ENCODE data around the gene FCMR.
"Not testable (repeated sequence)": the region's sequence is repeated elsewhere in the genome, so short reads cannot be mapped to it uniquely, and the experiment has no call there.

FCMR gene

GRCh38 chr1:206949208-206949607, 27.5 kb upstream of the FCMR start:
- no peak for DNase-seq

- DNase-seq, result no peak
Measured at GRCh38 chr1:206947255-206947654, 25.5 kb upstream of the FCMR start.

- DNase-seq, result no peak
Measured at GRCh38 chr1:206946261-206946660, 24.5 kb upstream of the FCMR start, which contains the start of gene PIGR. Gene PIGR, minus strand, starts transcription at chr1:206946466. Its CDS starts 5,935 bp downstream, at chr1:206940531.

DNA sequence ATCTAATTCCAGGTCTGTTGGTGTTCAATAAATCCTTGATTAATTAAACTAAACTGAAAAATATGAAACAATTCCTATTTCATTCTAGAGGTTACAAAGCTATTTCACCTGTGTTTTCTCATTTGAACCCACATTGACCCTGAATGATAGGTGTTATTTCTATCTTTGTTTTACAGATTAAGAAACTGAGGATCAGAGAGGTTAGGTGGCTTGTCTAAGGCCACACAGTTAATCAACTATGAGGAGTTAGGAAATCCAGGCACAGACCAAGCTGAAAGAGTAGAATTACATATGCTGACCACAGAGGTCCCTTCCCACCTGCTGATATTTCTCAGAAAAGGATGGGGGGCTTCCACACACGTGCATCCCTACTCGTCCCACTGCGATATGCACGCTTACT, 24.0 kb upstream of the FCMR start:
- DNase-seq, result no peak

DNA sequence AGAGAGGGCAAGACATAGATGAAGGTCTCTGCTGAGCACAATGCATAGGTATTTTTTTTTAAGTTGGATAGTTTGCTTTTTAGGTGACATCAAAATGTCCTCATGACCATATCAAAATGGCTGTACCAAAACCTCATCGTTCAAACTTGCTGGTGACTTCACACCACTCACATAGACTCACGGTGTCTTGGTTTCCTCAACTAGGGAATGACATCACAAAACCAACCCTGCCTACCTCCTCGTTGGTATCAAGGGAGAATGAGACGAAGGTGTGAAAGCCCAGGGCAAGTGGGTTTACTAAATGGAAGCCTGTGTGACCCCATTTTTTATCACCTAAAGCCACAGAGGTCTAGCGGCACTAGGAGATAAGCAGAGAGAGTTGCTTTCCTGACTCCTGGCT, 23.0 kb upstream of the FCMR start:
- DNase-seq, result no peak

DNA sequence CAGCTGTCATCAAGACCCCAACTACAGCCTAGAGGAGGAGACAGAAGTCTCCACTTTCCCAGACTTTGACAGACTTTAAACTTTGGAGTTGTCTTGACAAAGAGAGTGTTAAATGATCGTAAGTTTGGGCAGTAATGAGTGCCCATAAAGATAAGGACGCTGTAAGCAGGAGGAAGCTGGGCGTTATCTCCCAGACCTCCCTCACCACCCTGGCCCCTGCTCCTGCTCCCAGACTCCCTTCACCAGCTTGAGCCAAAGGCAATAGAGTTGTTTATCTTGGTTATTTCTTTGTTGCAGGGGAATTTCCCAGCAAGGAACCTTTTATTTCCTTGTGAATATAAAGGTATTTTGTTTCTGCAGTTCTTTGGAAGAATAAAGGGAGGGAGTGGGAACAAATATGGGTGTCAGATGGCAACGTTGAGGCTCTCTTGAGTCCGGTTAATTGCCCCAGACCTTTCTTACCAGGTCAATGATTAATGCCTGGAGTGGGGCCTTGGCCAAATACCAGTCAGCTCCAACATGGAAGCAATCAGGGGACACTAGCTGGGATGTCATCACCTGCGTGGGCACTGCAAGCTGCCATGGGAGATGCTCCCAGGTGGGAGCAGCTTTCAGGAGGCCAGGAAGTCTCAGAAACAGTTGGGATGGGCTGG, 20.2 kb upstream of the FCMR start:
- no peak for DNase-seq

- no peak for DNase-seq
Measured at GRCh38 chr1:206940588-206940936, 18.8 kb upstream of the FCMR start.

- no peak for DNase-seq
Measured at GRCh38 chr1:206939841-206940587, 18.3 kb upstream of the FCMR start.

DNA sequence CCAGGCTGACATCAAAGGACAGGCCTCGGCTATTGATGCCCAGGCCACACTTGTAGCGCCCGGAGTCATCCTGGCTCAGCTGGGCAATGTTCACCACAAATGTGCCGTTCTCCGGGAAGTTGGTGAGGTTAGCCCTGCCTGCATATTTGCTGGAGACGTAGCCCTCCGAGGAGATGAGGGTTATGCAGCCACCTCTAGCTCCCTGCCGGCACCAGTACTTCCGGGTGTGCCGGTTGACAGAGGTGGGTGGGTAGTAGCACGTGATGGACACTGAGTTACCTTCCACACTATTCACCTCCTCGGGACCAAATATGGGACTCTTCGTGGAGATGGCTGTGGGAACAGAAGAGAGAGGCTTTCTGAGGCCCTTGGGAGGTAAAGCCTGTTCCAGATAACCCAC, 17.4 kb upstream of the FCMR start:
- no peak for DNase-seq

GRCh38 chr1:206937425-206937824, 15.7 kb upstream of the FCMR start:
- DNase-seq, result no peak

DNA sequence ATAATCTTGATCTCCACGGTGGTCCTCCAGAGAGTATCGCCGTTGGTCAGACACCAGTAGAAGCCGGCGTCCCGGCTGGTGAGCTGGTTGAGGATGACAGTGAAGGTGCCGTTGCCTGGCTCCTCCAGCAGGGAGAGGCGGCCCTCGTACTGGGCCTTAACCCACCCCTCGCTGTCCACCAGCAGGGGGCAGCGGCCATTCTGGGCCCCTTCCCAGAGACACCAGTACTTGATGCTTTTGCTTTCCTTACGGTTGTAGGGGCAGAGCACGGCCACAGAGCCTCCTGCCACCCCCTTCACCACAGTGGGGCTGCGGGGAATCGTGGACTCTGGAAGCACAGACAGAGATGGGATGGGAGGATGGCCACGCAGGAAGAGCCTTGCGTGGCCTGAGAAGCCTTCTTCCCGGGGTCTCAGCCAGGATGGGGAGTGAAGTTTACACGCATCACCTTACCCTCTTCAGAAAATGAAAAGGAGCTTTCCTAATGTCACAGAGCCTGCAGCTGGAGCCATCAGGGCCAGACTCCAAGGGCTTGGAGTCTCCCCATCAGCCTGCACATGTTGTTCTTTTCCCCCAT, 13.8 kb upstream of the FCMR start:
- peak; percentile 54 for DNase-seq

- peak; percentile 87 for DNase-seq
Measured at GRCh38 chr1:206933333-206933945, 11.7 kb upstream of the FCMR start.

DNA sequence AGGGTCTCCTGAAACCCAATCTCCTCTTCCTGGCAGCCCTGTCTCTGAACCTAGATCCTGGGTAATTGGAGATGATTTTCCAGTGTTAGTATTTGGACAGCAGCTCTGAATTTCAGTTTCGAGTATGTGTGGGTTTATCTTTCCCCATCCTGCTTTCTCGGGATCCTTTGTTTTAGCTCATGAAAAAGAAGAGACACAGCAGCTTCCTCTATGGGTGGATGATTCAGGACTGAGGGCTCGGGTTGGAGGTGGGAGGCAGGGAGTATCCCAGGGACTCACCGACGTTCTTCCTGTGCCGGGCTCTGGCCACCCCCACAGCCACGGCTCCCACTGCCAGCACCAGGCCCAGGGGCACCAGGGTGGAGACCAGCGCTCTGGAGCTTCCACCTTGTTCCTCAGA, 10.4 kb upstream of the FCMR start:
- DNase-seq, result no peak

DNA sequence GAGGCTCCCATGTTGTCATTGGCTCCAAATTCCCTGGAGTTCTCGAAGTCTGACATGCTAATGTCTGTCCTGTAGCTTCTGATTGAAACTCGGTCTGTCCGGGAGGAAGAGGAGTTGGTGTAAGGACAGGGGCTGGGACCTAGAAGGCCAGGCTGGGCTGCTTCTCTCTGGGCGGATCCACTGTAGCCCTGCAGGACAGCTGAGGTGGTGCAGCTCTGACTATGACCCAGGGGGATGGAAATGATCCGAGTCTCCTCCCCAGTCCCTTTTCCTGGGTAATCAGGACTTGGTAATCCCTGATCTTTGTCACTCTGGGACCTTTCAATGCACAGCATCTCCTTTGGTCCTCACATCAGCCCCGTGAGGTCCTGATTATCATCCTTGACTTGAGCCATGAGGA, 10.0 kb upstream of the FCMR start:
- no peak for DNase-seq

GRCh38 chr1:206930210-206930798, 8.6 kb upstream of the FCMR start:
- DNase-seq, result peak; percentile 52

DNA sequence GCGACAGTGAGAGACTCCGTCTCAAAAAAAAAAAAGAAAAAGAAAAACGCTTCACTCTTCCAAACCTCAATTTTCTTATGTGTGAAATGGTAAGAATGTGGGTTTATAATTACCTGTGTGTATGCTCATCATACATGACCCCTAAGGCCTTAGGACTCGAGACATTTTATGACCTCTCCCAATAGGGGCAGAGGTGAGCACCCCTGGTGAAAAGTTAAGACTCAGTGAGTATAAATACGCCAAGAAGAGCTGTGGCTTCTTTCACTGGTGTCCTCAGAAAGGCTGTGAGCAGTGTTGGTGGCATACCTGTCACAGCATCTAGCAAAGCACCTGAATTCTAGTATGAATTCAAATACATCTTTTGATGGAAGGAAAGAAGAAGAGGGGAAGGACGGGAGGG, 7.8 kb upstream of the FCMR start:
- no peak for DNase-seq

- DNase-seq, result no peak
Measured at GRCh38 chr1:206926286-206926685, 4.5 kb upstream of the FCMR start.

GRCh38 chr1:206925106-206925736, 3.5 kb upstream of the FCMR start:
- peak; percentile 73 for DNase-seq

DNA sequence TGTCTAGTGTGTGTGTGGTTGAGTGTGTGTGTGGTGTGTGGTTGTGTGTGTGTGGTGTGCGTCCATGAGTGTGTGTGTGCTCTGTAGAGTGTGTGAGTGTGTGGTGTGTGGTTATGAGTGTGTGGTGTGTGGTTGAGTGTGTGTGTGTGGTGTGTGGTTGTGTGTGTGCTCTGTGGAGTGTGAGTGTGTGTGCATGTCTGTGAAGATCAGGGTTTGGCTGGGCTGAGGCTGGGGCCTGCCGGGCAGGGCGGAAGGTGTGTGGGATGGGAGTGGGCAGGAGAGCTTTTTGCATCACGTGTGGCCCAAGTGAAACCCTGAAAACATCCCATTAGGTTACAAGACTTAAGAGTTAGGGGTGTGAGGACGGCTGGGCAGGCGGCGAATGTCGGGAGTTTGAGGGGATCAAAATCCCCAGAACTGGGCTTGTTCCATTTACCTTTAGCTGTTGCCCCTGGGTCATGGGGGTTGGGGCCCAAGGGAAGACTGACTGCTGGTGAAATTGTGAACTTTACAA, 2.9 kb upstream of the FCMR start:
- DNase-seq, result peak; percentile 36

DNA sequence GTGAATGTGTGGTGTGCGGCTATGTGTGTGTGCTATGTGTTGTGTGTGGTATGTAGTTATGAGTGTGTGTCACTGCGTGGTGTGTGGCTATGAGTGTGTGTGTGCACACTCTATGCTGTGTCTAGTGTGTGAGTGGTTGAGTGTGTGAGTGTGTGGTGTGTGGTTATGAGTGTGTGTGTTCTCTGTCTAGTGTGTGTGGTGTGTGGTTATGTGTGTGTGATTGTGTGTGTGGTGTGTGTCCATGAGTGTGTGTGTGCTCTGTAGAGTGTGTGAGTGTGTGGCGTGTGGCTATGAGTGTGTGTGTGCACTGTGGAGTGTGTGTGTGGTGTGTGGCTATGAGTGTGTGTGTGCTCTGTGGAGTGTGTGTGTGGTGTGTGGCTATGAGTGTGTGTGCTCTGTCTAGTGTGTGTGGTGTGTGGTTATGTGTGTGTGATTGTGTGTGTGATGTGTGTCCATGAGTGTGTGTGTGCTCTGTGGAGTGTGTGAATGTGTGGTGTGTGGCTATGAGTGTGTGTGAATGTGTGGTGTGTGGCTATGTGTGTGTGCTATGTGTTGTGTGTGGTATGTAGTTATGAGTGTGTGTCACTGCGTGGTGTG, 2.3 kb upstream of the FCMR start:
- DNase-seq, result not testable (repeated sequence)

- peak; percentile 87 for DNase-seq
Measured at GRCh38 chr1:206923009-206923960, 1.5 kb upstream of the FCMR start.

All from CD4-positive, alpha-beta T cell treated with Interleukin-6 for 4 hours (primary cell).